OCI-LY3 (cell line): Measurements from ENCODE around the gene PDE4D.

ENCODE experiments used
- EZH2phosphoT487 ChIP-seq: fragments of 200-600 bp; shearing (Covaris generic); IDR thresholded peaks from 2 replicates; pipeline ENCODE4 v1.6.1; 2018; ENCODE audit warnings: antibody characterized with exemption, mixed run types, low read depth
- TF ChIP-seq, protein P1 (sequence below): fragments of 200-600, 300-600 bp; sonication (generic); IDR thresholded peaks from 2 replicates; pipeline ENCODE4 v1.5.1; 2014; ENCODE audit warnings: antibody characterized with exemption, low read length, low read depth

DNA sequence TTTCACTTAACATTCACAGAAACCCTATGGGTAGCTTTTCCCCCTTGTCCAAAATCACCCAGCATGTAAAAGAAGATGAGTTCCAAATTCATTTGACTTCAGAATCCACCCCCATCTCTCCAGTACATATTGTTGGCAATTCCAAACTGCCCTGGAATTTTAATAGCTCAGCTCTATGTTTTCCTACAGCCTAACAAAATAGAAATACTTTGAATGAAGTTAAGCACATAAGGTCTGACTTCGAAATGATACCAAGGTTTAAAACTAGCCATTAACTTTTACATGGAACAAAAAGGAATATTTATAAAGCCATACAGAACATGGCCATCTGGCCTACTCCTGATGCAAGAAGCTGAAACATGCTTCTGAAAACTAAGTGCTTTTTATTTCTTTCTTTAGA is 634.3 kb downstream of the PDE4D start:
- TF ChIP-seq, protein P1, sequence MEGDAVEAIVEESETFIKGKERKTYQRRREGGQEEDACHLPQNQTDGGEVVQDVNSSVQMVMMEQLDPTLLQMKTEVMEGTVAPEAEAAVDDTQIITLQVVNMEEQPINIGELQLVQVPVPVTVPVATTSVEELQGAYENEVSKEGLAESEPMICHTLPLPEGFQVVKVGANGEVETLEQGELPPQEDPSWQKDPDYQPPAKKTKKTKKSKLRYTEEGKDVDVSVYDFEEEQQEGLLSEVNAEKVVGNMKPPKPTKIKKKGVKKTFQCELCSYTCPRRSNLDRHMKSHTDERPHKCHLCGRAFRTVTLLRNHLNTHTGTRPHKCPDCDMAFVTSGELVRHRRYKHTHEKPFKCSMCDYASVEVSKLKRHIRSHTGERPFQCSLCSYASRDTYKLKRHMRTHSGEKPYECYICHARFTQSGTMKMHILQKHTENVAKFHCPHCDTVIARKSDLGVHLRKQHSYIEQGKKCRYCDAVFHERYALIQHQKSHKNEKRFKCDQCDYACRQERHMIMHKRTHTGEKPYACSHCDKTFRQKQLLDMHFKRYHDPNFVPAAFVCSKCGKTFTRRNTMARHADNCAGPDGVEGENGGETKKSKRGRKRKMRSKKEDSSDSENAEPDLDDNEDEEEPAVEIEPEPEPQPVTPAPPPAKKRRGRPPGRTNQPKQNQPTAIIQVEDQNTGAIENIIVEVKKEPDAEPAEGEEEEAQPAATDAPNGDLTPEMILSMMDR: no peak
- no peak for TF ChIP-seq EZH2phosphoT487
